ENCODE measurements around the gene POC1A. TPM values are rescaled to one million over a fixed set of nuclear protein-coding genes. Genes with fewer than 3 reads are reported as not detected.
A peak's percentile ranks its signal among the peaks of the same experiment; 100 is the strongest.

Gene POC1A
- total and polyA plus RNA-seq, 9 of the 15 experiments (the other 6 are each of a cell fraction or from before 2014, with no cell fraction given), result 7.2 to 17.5 (median 12.1) TPM

DNA sequence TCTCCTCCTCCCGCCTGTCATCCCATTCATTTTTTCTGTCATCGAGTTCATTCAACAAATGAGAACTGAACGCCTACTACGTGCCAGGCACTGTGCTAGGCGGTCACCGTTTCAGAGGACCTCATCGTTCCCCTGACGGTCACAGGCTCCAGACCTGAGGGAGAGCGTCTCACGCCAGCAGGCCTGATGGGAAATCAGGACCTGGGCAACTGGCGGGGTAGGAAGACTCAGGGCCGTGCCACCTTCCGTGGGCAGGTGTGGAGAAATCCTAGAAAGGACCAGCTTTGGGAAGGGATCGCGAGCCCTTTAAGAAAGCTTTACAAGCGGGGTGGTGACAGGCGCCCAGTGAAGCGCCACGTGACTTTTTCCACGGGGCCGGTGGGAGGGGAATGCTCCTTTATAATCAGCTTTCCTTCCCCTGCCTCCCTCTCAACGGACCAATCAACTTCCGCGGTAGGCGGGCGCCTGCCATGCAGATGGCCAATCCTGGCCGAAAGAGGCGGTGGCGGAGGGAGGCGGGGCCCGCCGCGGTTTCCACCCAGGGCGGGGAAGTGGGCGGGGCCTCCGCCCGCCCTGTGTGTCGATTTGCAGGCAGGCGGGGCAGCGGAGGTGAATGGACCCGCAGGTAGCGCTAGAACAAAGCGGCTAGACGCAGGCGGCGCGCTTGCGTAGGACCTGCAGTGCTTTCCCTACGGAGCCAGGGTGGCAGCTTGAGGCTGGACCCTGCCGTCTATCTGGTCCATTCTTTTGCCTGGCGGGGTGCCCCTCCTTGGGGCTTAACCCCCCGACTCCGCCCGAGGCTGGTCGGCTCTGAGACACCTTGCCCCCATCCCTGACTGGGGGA, 97.0 kb downstream of the POC1A start (continued):
- TF ChIP-seq, protein P1, sequence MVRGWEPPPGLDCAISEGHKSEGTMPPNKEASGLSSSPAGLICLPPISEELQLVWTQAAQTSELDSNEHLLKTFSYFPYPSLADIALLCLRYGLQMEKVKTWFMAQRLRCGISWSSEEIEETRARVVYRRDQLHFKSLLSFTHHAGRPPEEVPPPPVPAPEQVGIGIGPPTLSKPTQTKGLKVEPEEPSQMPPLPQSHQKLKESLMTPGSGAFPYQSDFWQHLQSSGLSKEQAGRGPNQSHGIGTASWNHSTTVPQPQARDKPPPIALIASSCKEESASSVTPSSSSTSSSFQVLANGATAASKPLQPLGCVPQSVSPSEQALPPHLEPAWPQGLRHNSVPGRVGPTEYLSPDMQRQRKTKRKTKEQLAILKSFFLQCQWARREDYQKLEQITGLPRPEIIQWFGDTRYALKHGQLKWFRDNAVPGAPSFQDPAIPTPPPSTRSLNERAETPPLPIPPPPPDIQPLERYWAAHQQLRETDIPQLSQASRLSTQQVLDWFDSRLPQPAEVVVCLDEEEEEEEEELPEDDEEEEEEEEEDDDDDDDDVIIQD (CRISPR knock-in tag; IDR thresholded peaks at IDR 0.05), result no peak
- TF ChIP-seq KDM1A (IDR thresholded peaks at IDR 0.05), result 0 out of 4 replicates have a peak, but pooled peaks of 1 of the 2 experiments have one; percentile 4
- no peak; a peak in 1 of 4 replicates for TF ChIP-seq RCOR1 (IDR thresholded peaks at IDR 0.05; ENCODE audit: borderline replicate concordance in 1 of 2, low read depth in 2 of 2, low read length in 2 of 2)
- TF ChIP-seq SMAD2 (IDR thresholded peaks at IDR 0.05; ENCODE audit: low read depth, low read length), result no peak
- TF ChIP-seq, protein P2, sequence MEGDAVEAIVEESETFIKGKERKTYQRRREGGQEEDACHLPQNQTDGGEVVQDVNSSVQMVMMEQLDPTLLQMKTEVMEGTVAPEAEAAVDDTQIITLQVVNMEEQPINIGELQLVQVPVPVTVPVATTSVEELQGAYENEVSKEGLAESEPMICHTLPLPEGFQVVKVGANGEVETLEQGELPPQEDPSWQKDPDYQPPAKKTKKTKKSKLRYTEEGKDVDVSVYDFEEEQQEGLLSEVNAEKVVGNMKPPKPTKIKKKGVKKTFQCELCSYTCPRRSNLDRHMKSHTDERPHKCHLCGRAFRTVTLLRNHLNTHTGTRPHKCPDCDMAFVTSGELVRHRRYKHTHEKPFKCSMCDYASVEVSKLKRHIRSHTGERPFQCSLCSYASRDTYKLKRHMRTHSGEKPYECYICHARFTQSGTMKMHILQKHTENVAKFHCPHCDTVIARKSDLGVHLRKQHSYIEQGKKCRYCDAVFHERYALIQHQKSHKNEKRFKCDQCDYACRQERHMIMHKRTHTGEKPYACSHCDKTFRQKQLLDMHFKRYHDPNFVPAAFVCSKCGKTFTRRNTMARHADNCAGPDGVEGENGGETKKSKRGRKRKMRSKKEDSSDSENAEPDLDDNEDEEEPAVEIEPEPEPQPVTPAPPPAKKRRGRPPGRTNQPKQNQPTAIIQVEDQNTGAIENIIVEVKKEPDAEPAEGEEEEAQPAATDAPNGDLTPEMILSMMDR (IDR thresholded peaks at IDR 0.05 in 2 of 3, conservative IDR thresholded peaks at IDR 0.05 in 1 of 3; ENCODE audit: insufficient read depth in 2 of 3, low read depth in 1 of 3, low read length in 3 of 3), result 0 out of 6 replicates have a peak, but pooled peaks of 1 of the 3 experiments have one; percentile 11
- no peak for TF ChIP-seq KAT2B (IDR thresholded peaks at IDR 0.05; ENCODE audit: low read depth, low read length)
- no peak for TF ChIP-seq ZNF431 (CRISPR knock-in tag; IDR thresholded peaks at IDR 0.05)
- TF ChIP-seq, protein P3, sequence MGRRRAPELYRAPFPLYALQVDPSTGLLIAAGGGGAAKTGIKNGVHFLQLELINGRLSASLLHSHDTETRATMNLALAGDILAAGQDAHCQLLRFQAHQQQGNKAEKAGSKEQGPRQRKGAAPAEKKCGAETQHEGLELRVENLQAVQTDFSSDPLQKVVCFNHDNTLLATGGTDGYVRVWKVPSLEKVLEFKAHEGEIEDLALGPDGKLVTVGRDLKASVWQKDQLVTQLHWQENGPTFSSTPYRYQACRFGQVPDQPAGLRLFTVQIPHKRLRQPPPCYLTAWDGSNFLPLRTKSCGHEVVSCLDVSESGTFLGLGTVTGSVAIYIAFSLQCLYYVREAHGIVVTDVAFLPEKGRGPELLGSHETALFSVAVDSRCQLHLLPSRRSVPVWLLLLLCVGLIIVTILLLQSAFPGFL (CRISPR knock-in tag; IDR thresholded peaks at IDR 0.05), result no peak
- no peak for TF ChIP-seq CBX5 (IDR thresholded peaks at IDR 0.05; ENCODE audit: borderline replicate concordance, low read depth)
- TF ChIP-seq ADNP (tag; IDR thresholded peaks at IDR 0.05), result no peak
- TF ChIP-seq ARNT (IDR thresholded peaks at IDR 0.05), result no peak
- TF ChIP-seq PHF8 (IDR thresholded peaks at IDR 0.05; ENCODE audit: borderline replicate concordance, low read length), result peak; percentile 28; the same call in 1 of the 2 replicates
- TF ChIP-seq ZKSCAN3 (CRISPR knock-in tag; IDR thresholded peaks at IDR 0.05), result no peak
- no peak for TF ChIP-seq RBBP5 (IDR thresholded peaks at IDR 0.05; ENCODE audit: borderline replicate concordance, insufficient read depth, low read length, poor library complexity, severe bottlenecking)
- no peak for TF ChIP-seq POLR2H (tag; IDR thresholded peaks at IDR 0.05; ENCODE audit: low read depth)
- TF ChIP-seq FOXA1 (IDR thresholded peaks at IDR 0.05; ENCODE audit: borderline replicate concordance), result no peak
- TF ChIP-seq, protein P4, sequence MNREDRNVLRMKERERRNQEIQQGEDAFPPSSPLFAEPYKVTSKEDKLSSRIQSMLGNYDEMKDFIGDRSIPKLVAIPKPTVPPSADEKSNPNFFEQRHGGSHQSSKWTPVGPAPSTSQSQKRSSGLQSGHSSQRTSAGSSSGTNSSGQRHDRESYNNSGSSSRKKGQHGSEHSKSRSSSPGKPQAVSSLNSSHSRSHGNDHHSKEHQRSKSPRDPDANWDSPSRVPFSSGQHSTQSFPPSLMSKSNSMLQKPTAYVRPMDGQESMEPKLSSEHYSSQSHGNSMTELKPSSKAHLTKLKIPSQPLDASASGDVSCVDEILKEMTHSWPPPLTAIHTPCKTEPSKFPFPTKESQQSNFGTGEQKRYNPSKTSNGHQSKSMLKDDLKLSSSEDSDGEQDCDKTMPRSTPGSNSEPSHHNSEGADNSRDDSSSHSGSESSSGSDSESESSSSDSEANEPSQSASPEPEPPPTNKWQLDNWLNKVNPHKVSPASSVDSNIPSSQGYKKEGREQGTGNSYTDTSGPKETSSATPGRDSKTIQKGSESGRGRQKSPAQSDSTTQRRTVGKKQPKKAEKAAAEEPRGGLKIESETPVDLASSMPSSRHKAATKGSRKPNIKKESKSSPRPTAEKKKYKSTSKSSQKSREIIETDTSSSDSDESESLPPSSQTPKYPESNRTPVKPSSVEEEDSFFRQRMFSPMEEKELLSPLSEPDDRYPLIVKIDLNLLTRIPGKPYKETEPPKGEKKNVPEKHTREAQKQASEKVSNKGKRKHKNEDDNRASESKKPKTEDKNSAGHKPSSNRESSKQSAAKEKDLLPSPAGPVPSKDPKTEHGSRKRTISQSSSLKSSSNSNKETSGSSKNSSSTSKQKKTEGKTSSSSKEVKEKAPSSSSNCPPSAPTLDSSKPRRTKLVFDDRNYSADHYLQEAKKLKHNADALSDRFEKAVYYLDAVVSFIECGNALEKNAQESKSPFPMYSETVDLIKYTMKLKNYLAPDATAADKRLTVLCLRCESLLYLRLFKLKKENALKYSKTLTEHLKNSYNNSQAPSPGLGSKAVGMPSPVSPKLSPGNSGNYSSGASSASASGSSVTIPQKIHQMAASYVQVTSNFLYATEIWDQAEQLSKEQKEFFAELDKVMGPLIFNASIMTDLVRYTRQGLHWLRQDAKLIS (CRISPR knock-in tag; IDR thresholded peaks at IDR 0.05), result no peak
- TF ChIP-seq FOXJ2 (tag; IDR thresholded peaks at IDR 0.05), result no peak

Data from K562 (cell line).